Body of pancreas (tissue), 4 donors: ENCODE results near the gene ACSS2.

Experiments
- CTCF ChIP-seq, 7 experiments: fragments of 450-650 bp in 4 of 7; fragments of 200-600 bp in 3 of 7; sonication (generic) in 3 of 7; IDR thresholded peaks; one replicate each; pipeline ENCODE4 v1.5.1; 2016 to 2019; ENCODE audit warnings: antibody characterized with exemption in 7 of 7
- POLR2A ChIP-seq, 3 donors: fragments of 450-650 bp; IDR thresholded peaks; one replicate each; pipeline ENCODE4 v1.6.1; 2016; ENCODE audit warnings: antibody characterized with exemption in 3 of 3, mild to moderate bottlenecking in 2 of 3

GRCh38 chr20:34971561-34972235 is 95.3 kb downstream of the ACSS2 start:
- TF ChIP-seq CTCF (IDR thresholded peaks at IDR 0.05) (no peak), POLR2A (IDR thresholded peaks at IDR 0.05) (no peak)
